HG02870 (cell line): ENCODE data around the gene NAP1L4.

ENCODE experiments used
- ATAC-seq: cut with Tn5 transposase; IDR thresholded peaks from one replicate; pipeline ENCODE4 v1.9.1; 2021; ENCODE audit warnings: mild to moderate bottlenecking, moderate library complexity; ENCODE audit not compliant: unreplicated experiment

The NAP1L4 gene

DNA sequence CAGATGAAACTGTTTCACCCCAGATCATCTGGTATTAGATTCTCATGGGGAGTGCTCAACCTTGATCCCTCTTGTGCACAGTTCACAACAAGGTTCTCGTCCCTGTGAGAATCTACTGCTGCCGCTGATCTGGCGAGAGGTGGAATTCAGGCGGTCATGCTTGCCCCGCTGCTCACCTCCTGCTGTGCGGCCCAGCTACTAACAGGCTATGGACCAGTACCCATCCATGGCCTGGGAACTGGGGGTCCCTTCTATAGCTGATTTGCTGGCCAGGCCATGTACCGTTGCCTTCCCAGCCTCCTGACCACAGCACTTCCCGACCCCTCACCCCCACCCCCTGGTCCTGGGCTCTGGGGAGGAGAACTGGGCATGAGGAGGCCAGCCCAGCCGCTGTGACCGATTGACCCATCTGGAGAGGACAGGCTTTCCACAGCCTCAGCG lies 65.5 kb downstream of the NAP1L4 start:
- ATAC-seq = no peak

DNA sequence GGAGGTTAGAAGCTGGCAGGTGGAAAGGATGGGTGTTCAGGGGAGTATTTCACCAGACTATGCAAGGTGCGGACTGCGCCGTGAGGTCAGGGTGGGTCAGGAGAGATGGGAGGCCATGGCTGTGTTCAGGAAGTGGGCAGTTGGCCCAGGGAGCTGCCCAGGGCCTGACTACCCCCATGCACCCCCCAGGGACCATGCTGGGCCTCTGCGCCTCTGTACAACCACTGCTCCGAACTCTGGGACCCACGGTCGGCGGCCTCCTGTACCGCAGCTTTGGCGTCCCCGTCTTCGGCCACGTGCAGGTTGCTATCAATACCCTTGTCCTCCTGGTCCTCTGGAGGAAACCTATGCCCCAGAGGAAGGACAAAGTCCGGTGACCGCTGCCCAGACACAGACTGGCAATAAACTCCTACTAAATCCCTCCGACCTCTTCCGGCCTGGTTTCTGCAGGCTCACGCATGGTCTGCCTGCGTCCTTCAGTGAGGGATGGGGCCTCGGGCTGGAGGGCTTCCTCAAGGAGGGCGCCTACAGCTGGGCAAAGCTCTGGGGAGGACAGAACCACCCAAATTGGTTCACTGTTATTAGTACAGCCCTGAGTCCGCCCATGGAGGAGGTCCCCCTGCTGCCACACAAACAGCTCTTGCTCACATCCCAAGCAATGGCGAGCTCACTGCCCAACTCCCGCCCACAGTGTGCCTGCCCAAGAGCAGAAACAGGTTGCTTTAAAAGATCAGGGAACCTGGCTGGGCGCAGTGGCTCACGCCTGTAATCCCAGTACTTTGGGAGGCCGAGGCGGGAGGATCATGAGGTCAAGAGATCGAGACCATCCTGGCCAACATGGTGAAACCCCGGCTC lies 67.1 kb downstream of the NAP1L4 start:
- no peak for ATAC-seq

DNA sequence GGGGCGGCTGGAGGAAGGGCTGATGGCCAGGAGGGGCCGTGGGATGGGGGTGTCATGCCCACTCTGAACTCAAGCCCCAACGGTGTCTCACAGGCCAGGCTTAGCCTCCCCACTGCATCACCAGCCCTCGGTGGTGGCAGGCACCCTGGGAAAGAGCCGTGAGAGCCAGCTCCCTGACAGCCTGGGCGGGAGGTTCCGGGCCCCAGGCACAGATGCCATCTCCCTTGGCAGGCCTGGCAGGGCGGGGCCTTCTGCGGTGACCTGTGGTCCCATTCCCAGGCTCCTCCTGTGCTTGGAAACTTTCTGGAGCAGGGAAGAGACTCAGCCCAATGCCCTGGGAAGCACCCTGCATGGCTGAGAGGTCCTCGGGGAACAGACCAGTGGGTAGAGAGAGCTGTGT lies 67.7 kb downstream of the NAP1L4 start:
- no peak for ATAC-seq

DNA sequence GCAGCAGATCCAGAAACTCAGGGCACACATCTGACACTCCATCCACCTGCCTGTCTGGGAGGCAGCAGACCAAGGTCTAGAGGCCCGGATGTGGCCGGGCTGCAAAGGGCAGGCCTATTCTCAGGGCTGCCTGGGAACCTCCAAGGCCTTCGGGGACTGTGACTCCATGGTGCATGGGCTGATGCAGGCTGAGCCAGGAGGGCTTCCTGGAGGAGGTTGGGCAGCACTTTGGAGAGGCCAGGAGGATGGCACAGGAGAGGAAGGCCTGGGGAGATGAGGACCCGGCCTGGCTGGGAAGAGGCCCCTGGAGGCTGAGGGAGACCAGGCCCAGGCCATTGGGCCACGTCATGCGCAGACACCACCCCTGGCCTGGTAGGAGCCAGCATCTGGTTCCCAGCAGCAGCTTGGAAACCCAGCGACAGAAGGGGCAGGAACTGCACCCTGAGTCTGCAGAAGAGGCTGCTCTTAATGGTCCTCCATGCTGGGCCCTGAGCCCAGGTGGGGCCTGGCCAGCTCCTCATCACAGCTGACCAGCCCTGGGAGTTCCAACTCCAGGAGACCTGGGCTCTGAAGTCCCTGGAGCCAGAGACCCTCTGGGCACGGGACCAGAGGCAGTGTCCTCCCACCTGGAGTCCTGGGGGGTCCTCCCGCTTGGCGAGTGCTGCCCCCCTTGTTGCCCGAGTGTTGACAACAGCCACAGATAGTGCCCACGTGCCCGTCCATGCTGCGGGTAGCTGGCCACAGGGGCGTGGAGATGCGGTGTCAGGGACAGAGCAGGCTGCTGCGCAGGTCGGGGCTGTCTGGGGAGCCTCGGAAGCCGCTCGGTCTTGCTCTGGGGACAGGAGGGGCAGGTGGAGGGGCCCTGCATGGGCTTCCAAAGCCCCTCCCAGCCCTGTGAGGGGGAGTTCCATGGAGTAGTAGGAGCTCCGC lies 68.4 kb downstream of the NAP1L4 start:
- no peak for ATAC-seq

DNA sequence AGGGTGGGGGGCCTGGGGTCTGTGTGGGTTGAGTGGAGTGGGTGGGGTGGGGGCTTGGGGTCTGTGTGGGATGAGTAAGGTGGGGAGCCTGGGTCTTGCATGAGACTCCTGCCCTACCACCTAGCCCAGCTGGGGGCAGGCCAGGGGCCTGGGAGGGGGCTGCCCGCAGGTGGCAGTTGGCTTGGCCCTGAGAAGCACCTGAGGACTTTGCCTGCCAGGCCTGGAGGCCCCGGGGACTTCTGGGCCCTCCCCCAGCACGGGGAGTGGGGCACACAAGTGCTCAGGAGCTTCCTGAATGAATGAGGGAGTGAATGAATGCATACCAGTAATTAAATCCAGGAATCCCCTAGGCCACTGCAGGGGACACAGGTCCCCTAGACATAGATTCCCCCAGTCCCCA lies 69.5 kb downstream of the NAP1L4 start:
- ATAC-seq = no peak

DNA sequence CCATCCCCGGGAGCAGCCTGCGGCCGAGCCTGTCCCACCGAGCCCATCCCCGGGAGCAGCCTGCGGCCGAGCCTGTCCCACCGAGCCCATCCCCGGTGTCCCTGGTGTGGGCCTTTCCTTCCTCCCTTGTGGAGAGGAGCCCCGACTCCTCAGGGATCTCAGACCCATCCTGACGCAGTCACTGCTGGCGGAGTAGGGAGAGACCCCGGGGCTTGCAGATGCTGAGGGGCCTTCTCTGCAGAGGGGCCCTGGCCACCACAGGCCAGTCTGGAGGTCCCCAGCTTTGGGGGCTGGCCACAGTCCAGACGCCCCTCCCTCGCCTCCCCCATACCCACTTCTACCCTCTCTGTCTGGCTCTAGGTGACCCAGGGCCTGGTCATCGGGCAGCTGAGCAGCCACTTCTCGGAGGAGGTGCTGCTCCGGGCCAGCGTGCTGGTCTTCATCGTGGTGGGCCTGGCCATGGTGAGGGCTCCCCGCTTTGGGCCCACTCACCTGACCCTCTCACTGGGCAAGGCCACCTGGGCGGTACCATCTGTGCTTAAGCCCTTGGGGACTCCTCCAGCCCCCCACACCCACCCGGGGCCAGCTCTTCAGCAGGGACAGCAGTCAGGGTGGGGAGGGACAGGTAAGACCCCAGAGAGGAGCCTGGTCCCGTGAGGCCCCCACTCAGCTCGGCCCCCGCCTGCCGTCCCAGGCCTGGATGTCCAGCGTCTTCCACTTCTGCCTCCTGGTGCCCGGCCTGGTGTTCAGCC lies 70.2 kb downstream of the NAP1L4 start:
- no peak for ATAC-seq

DNA sequence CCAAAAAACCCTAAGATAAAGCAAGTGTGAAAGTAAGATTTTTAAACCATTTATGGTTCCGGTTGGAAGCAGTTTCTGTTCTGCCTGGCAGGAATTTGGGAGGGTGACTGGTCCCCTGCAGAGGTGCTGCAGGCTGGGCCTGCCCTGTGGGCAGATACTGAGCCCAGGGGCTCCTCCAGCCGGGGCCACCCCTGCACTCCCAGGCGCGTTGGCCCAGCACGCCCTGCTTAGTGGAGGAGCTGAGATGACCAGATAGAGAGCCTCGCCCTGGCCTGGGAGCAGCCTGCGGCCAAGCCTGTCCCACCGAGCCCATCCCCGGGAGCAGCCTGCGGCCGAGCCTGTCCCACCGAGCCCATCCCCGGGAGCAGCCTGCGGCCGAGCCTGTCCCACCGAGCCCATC lies 70.9 kb downstream of the NAP1L4 start:
- ATAC-seq = no peak

DNA sequence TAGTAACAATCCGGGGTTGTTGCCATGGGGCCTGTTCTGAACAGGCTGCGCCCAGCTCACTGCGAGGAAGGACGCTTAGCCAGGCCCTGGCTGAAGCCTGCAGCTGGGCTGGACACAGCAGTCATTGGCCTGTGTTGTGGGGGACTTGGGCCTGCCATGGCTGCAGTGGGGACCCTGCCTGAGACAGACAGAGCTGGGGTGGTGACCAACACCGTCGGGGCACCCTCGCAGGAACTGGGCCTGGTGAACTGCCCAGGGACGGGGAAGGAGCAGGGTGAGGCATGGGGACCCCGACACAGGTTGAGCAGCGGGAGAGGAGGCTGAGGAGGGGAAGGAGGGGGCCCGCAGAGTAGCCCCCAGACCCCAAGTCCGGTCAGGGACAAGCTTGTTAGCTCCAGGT lies 71.8 kb downstream of the NAP1L4 start:
- no peak for ATAC-seq

DNA sequence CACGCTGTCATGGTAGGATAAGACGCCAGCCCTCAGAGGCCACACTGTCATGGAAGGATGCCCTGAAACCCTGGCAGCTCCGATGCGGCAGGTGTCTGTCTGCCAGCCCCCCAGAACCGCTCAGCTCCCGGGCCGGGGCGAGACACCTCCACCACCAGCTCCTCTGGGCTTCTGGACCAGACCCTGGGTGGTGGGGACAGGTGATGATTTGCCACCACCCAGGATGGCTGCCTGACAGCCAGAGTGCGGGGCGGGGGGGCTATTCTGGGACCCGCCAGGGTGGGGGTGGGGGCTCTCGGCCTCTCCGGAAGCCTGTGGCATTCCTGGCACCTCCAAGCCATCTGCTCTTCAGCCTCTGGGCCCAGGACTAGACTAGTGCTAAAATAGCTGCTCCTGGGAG lies 72.3 kb downstream of the NAP1L4 start:
- ATAC-seq = no peak

DNA sequence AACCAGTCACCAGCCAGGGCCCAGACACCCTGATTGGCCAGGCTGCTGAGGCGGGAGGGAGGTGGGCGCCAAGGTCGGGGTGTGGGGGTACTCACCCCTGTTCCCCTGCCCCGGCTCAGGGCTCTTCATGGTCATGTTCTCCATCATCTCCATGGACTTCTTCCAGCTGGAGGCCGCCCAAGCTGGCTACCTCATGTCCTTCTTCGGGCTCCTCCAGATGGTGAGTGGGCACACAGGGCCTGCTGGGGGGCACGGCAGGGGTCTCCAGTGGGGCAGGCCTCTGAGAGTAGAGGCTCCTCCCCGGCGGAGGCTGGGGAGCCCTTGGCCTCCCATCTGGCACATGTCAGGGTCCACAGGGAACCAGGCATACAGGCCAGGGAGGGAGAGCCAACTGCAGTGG lies 72.9 kb downstream of the NAP1L4 start:
- no peak for ATAC-seq

DNA sequence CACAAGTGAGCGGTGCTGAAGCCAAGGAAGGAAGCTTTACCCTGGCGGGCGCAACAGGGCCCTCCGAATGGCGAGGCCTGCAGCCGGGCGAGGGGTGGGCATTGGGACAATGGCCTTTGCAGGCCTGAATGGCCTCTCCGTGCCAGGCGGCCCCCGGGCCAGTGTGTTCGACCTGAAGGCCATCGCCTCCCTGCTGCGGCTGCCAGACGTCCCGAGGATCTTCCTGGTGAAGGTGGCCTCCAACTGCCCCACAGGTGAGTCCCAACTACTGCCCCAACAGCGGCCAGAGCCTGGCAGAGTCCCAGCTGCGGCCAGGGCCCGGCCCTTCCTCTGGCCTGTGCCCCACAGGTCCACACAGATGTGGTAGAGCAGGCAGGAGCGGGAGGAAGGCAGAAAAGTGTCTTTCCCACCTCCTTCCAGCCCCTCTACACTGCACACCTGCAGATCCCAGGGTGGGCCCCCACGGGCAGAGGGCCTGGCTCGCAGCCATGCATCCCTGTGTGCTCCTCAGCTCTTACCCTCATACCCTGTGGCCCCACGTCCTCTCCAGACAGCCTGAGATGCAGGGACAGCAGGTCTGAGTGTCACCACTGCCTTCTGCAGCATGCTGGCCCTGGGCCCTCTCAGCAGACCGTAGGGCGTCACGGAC lies 74.2 kb downstream of the NAP1L4 start:
- no peak for ATAC-seq

DNA sequence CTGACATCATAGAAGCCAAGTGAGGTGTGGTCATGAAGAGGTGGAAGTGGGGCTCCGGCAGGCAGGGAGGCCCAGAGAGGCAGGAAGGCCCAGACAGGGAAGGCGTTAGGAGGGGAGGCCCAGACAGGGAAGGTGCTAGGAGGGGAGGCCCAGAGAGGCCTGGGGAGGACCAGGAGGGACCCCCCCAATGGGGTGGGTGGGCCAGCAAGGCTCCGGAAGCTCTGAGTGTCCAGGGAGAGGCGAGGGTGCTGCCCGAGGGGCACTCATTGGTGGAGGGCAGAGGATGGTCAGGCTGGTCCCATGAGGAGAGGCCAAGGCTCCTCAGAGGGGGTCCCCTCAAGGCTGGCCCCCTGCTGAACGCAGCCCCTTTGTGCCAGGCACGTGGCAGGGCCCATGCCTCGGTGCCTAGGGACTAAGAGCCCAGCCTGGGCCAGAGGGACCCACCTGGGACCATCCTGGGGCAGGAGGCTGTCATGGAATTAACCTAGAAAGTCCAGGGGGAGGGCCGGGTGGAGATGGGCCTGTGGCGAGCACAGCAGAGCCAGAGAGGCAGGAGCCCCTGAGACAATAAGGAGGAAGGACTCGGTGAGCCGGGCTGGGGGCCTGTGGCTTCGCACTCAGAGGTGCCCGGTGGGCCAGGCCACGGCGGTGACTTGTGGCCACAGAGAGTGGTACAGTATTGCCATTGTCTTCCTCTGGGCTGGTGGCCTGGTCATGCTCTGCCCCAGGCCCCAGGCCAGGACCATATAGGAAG lies 75.1 kb downstream of the NAP1L4 start:
- no peak for ATAC-seq

DNA sequence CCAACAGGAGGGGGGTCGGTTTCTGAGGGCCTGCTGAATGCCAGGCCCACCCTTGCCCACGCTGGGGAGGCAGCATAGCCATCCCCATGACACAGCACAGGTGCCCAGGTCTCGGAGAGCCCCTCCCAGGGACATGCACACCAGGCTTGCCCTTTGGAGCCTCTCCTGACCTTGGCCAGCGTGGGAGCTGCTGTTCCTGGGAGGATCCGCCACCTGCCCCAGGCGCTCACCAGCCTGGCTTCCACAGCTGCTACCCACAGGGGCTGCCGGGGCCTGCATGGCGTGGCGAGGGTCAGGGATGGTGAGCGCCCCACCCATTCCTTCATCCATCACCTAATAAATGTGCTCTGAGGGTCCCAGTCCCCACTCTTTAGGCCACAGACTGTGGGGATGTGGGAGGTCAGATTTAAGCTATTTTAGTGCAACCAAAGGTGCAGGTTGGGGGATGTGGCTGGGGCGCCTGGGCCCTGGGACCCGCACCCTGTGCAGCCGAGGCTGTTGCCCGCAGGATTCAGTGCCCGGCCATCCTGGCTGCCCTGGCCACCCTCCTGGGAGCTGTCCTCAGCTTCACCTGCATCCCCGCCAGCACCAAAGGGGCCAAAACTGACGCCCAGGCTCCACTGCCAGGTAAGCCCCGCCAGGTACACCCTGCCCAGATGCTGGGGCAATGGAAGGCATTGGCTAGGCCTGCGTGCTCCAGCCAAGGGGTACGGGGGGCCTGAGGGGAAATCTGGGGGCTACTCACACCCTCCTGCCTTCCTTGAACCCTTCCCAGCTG lies 75.8 kb downstream of the NAP1L4 start:
- no peak for ATAC-seq

DNA sequence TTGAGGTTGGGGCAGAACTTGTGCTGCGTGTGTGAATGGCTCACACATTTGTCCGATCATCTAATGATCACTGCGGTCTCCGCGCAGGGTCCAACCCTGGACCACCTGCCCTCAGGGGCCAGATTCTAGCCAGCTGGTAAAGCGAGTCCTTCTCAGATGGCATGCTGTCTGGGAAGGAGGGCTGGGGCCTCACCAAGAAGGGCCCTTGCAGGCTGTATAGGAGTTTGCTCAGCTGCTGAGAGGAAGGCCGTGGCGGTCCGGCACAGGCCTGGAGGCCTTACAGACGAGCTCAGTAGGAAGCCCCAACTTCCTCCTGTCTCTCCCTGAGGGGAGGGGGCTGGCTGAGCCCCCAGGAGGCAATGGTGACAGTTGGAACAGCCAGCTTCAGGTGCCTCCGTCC lies 76.7 kb downstream of the NAP1L4 start:
- no peak for ATAC-seq

DNA sequence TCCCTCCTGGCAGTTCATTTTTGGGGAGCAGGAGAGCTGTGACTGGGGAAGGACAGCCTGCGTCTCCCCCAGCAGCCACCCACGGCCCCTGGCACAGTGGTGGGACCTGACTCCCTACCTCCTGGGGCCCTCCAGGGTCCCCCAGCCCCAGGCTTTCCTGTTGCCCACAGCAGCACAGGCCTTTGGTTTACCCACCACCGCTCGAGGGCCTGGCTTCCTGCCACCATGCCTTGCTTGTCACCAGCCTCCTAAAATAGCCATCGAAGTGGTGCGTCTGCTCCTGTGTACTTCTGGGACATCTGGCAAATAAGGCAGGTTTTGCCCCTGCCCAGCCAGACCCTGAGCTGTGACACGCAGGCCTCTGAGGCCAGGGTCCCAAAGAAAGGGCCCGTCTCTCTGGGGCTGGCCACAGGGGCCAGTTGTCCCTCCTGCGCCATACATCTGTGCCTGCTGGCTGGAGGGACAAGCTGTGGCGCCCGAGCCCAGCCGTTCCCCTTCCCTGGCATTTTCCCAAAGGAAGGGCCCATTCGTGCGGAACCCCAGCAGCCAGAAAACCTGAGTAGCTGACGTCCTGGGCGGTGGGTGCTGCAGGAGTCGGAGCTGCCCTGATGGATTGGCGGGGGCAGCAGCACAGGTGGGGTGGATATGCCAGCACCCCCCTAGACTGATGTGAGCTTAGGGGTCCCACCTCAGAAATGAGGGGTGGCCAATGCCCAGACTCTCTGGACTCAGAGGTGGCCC lies 77.5 kb downstream of the NAP1L4 start:
- ATAC-seq = no peak

DNA sequence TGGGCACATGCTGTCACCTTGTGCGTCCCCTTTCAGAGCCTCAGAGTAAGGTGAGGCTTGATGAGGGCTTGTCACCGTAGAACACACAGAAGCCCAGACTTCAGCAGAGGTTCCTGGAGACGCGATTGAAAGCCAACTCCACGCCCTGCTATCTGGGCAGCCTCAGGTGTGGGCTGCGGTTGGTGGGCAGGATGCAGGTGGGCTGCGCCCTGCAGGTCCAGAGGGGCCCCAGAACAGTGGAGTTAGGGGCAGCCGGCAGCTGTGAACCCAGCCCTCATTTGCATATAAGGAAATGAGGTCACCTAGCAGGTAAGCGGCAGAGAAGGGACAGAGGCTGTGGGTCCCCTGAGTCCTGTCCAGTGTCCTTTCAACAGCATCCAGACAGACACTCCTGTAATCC lies 78.4 kb downstream of the NAP1L4 start:
- no peak for ATAC-seq

DNA sequence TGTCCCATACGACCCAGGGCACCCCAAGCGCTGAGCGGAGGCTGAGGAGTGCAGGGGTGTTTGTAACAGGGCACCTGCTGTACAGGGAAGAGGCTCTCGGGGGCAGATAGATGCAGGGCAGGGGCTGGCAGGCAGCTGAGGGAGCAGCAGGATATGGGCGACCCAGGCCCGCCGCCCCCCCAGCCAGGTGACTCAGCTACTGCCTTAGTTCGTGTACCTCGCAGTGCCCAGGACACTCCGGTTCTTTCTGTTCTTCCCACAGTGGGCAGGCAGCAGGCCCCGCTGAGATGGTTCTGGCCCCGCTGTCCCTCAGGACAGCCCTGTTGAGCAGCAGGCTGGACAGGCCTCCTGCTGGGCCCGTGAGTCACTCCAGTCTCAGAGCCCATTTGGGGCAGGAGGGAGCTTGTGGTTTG lies 79.1 kb downstream of the NAP1L4 start:
- ATAC-seq = no peak

DNA sequence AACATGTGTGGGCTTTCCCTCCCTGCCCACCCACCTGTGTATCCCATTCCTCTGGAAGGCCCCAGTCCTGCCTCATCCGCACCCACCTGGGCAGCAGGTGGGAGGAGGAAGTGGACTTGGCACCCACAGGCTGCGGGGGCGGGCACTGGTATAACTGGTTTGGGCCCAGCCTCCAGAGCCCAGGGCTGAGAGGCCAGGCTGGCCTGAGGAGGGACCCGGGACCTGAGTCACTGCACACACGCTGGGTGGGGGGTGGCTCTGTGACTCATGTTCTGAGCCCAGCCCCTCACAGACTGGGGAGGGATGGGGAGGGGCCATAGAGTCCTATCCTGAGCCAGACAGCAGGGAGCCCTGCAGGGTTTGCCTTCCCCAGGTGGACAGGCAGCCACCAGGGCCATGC lies 79.6 kb downstream of the NAP1L4 start:
- no peak for ATAC-seq
